Left ventricle myocardium inferior (tissue), 1 donor: ENCODE measurements around the gene PLA2G6. TPM values are rescaled to one million over a fixed set of nuclear protein-coding genes. Genes with fewer than 3 reads are reported as not detected.
A peak's percentile ranks its signal among the peaks of the same experiment; 100 is the strongest.

Experiments
- DNase-seq: peaks from one replicate; pipeline ENCODE4 v3.0.0-alpha.2; 2020
- H3K27ac ChIP-seq: fragments of 200-600 bp; replicated peaks from 2 replicates; pipeline ENCODE4 v1.8.0; 2021
- H3K27me3 ChIP-seq: fragments of 200-600 bp; 2 replicates; pipeline ENCODE4 v1.8.0; 2021; ENCODE audit warnings: low read depth
- H3K36me3 ChIP-seq: fragments of 200-600 bp; 2 replicates; pipeline ENCODE4 v1.8.0; 2021
- H3K4me1 ChIP-seq: fragments of 200-600 bp; 2 replicates; pipeline ENCODE4 v1.8.0; 2021
- H3K4me3 ChIP-seq: fragments of 200-600 bp; 2 replicates; pipeline ENCODE4 v1.8.0; 2021; ENCODE audit warnings: mild to moderate bottlenecking, moderate library complexity
- H3K9me3 ChIP-seq: fragments of 200-600 bp; replicated peaks from 2 replicates; pipeline ENCODE4 v1.8.0; 2021
- intact Hi-C: fragments of 100-400 bp; cut with micrococcal nuclease; formaldehyde crosslinking; loops from one replicate; pipeline ENCODE4 v1.11.0; 2022
- total RNA-seq: library from RNA; stranded (reverse); fragmentation: NEBNext Ultra II Directional; extraction: Animal tissue kit (Norgen Biotek cat#: 25700); gene quantifications from one replicate; pipeline ENCODE4 v1.2.1, GENCODE V29; 2021
- TF ChIP-seq, protein P1 (sequence below): fragments of 200-600 bp; IDR thresholded peaks from 2 replicates; pipeline ENCODE4 v1.8.0; 2021; ENCODE audit warnings: antibody characterized with exemption, mild to moderate bottlenecking, borderline replicate concordance
- donor health status: DM: no; HTN: yes; CAD: no; lungs with severe emphysema.

PLA2G6 gene
- total RNA-seq, 1 donor from 2014 or later = 14.1 TPM

DNA sequence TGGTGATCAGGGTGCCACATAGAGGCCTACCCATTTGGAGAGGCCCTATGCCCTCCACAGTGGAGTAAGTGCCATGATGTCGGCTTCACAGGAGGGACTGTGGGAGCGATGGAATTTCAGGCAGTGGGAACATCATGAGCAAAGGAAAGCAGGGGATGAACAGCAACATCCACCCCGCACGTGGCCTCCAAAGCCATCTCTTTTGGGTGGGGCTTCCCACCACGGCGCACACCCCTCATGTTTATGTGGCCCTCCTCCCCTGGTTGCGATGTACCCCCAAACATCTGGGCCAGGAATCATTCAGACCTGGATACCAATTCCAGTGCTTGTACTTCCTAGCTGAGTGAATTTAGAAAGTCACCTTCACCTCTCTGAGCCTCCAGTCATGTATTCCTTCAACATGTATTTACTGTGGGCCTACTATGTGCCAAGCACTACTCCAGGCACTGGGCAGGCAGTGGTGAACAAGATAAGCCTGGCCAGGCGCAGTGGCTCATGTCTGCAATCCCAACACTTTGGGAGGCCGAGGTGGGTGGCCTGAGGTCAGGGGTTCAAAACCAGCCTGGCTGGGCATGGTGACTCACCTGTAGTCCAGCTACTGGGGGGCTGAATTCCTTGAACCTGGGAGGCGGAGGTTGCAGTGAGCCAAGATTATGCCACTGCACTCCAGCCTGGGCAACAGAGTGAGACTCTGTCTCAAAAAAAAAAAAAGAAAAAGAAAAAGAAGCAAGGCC is 18.4 kb upstream of the PLA2G6 start:
- Histone ChIP-seq H3K27me3 (no peaks in the 10 kb centered on the region), H3K4me1 (peaks cover 36% of the 10 kb centered on the region), H3K36me3 (no peaks in the 10 kb centered on the region), H3K9me3 (no peaks in the 10 kb centered on the region), H3K27ac (no peak overlapping the region), H3K4me3 (no peak overlapping the region)
- intact Hi-C loops = no loop called here
- no peak for DNase-seq
- TF ChIP-seq, protein P1, sequence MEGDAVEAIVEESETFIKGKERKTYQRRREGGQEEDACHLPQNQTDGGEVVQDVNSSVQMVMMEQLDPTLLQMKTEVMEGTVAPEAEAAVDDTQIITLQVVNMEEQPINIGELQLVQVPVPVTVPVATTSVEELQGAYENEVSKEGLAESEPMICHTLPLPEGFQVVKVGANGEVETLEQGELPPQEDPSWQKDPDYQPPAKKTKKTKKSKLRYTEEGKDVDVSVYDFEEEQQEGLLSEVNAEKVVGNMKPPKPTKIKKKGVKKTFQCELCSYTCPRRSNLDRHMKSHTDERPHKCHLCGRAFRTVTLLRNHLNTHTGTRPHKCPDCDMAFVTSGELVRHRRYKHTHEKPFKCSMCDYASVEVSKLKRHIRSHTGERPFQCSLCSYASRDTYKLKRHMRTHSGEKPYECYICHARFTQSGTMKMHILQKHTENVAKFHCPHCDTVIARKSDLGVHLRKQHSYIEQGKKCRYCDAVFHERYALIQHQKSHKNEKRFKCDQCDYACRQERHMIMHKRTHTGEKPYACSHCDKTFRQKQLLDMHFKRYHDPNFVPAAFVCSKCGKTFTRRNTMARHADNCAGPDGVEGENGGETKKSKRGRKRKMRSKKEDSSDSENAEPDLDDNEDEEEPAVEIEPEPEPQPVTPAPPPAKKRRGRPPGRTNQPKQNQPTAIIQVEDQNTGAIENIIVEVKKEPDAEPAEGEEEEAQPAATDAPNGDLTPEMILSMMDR = no peak

DNA sequence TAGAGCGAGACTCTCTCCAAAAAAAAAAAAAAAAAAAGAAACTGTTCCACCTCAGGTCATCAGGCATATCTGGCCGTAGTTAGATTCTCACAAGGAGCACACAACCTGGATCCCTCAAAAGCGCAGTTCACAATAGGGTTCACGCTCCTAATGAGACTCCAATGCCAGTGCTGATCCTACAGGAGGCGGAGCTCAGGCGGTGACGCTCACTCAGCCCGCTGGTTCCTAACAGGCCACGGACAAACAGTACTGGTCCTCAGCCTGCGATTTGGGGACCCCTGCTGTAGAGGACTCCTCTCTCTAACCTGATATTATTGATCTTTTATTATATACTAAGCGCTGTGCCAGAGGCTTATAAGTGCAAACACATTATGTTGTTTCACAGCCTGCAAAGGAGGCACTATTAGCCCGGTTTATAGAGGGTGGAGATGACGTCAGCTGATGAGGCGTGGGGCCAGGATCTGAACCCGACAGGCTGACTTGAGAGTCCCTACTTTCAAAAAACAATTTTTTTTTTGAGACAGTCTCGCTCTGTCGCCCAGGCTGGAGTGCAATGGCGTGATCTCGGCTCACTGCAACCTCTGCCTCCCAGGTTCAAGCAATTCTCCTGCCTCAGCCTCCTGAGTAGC is 15.3 kb upstream of the PLA2G6 start:
- Histone ChIP-seq H3K36me3 (no peaks in the 10 kb centered on the region), H3K27me3 (no peaks in the 10 kb centered on the region), H3K4me1 (peaks cover 19% of the 10 kb centered on the region), H3K27ac (no peak overlapping the region), H3K4me3 (no peak overlapping the region), H3K9me3 (no peaks in the 10 kb centered on the region)
- TF ChIP-seq, protein P1 = no peak
- no peak for DNase-seq
- intact Hi-C loops = no loop called here

- H3K27me3 ChIP-seq = no peaks in the 10 kb centered on the region
- H3K36me3 ChIP-seq = no peaks in the 10 kb centered on the region
- intact Hi-C loops = no loop called here
- no peaks in the 10 kb centered on the region for H3K9me3 ChIP-seq
- TF ChIP-seq, protein P1 = no peak
- no peak overlapping the region for H3K27ac ChIP-seq
- no peak overlapping the region for H3K4me3 ChIP-seq
- DNase-seq = peak; percentile 46
- peaks cover 13% of the 10 kb centered on the region for H3K4me1 ChIP-seq
Observed at GRCh38 chr22:38193580-38193979, 11.9 kb upstream of the PLA2G6 start.

GRCh38 chr22:38192475-38192863 is 10.8 kb upstream of the PLA2G6 start:
- H3K9me3 ChIP-seq = no peaks in the 10 kb centered on the region
- peaks cover 13% of the 10 kb centered on the region for H3K4me1 ChIP-seq
- no peak for DNase-seq
- TF ChIP-seq, protein P1 = no peak
- H3K27me3 ChIP-seq = no peaks in the 10 kb centered on the region
- intact Hi-C loops = no loop called here
- no peaks in the 10 kb centered on the region for H3K36me3 ChIP-seq
- no peak overlapping the region for H3K4me3 ChIP-seq
- H3K27ac ChIP-seq = no peak overlapping the region

- Histone ChIP-seq H3K9me3 (no peaks in the 10 kb centered on the region), H3K4me3 (no peak overlapping the region), H3K27ac (no peak overlapping the region), H3K27me3 (no peaks in the 10 kb centered on the region), H3K4me1 (peaks cover 13% of the 10 kb centered on the region), H3K36me3 (no peaks in the 10 kb centered on the region)
- intact Hi-C loops = no loop called here
- DNase-seq = no peak
- TF ChIP-seq, protein P1 = no peak
Observed at GRCh38 chr22:38191731-38192474, 10.3 kb upstream of the PLA2G6 start.
